Lung (tissue), 12 donors: ENCODE results near the gene MADD. TPM values are rescaled to one million over a fixed set of nuclear protein-coding genes. Genes with fewer than 3 reads are reported as not detected.
A peak's percentile ranks its signal among the peaks of the same experiment; 100 is the strongest.

ENCODE experiments used
- ATAC-seq: fragments of 200-7000 bp; cut with Tn5 transposase; one replicate; pipeline ENCODE4 v1.9.1; 2020; ENCODE audit warnings: moderate number of reproducible peaks; ENCODE audit not compliant: insufficient read depth, low FRiP score
- DNase-seq, 3 donors: peaks; one replicate each; pipeline ENCODE4 v3.0.0-alpha.2; 2013 to 2017
- H3K27ac ChIP-seq, 2 donors: one replicate each; pipeline ENCODE4 v1.5.1; 2013; ENCODE audit warnings: mild to moderate bottlenecking in 2 of 2, moderate library complexity in 2 of 2, control low read depth in 1 of 2, inconsistent platforms in 1 of 2, low read depth in 1 of 2, low read length in 1 of 2
- H3K27me3 ChIP-seq, 3 donors: one replicate each; pipeline ENCODE4 v1.5.1; 2013; ENCODE audit warnings: low read length in 2 of 3; ENCODE audit not compliant: control insufficient read depth in 3 of 3, insufficient read depth in 3 of 3
- H3K36me3 ChIP-seq, 4 donors: one replicate each; pipeline ENCODE4 v1.5.1; 2013; ENCODE audit warnings: low read length in 4 of 4, mild to moderate bottlenecking in 1 of 4, moderate library complexity in 1 of 4; ENCODE audit not compliant: control insufficient read depth in 4 of 4, insufficient read depth in 4 of 4
- H3K4me1 ChIP-seq, 5 donors: one replicate each; pipeline ENCODE4 v1.5.1; 2013; ENCODE audit warnings: low read length in 5 of 5, mild to moderate bottlenecking in 2 of 5, moderate library complexity in 1 of 5; ENCODE audit not compliant: control insufficient read depth in 5 of 5, insufficient read depth in 5 of 5
- H3K4me3 ChIP-seq: one replicate; pipeline ENCODE4 v1.5.1; 2013; ENCODE audit warnings: mild to moderate bottlenecking, control low read depth, moderate library complexity
- H3K9ac ChIP-seq, 2 donors: one replicate each; pipeline ENCODE4 v1.5.1; 2013; ENCODE audit warnings: low read length in 2 of 2, control low read depth in 1 of 2; ENCODE audit not compliant: insufficient read depth in 1 of 2
- H3K9me3 ChIP-seq, 4 donors: one replicate each; pipeline ENCODE4 v1.5.1; 2013; ENCODE audit warnings: low read length in 3 of 4, mild to moderate bottlenecking in 1 of 4, moderate library complexity in 1 of 4; ENCODE audit not compliant: control insufficient read depth in 4 of 4, insufficient read depth in 3 of 4
- WGBS, 2 donors: extraction: QIAGEN DNeasy Blood & Tissue Kit; methylation state at CpG; one replicate each; pipeline ENCODE4 v1.1.7; 2013; 5-methylcytosine and 5-hydroxymethylcytosine counted together
- polyA plus RNA-seq, 2 donors: library from polyadenylated mRNA; stranded (reverse); fragments of 200-250 nt; gene quantifications; one replicate each; pipeline ENCODE4 v1.2.1, GENCODE V29; 2013
- total RNA-seq, 2 donors: library from RNA; depleted of rRNA in 1 of 2; stranded (reverse); fragments of >200 nt in 1 of 2; gene quantifications; one replicate each; pipeline ENCODE4 v1.2.1, GENCODE V29; 2014 to 2021
- TF ChIP-seq, protein P1 (sequence below): IDR thresholded peaks from 2 replicates; pipeline ENCODE4 v1.5.1; 2012; ENCODE audit warnings: mild to moderate bottlenecking; ENCODE audit errors: control extremely low read depth, extremely low read depth
- donor health status: control.
- donor health status: control.
- donor health status: Bipolar disorder and iron deficiency.
- donor health status: healthy.
- donor health status: DM: yes; HTN: yes; CAD: no.

Gene MADD
- total and polyA plus RNA-seq, 4 donors, result 15.9 to 56.8 (median 37.1) TPM

DNA sequence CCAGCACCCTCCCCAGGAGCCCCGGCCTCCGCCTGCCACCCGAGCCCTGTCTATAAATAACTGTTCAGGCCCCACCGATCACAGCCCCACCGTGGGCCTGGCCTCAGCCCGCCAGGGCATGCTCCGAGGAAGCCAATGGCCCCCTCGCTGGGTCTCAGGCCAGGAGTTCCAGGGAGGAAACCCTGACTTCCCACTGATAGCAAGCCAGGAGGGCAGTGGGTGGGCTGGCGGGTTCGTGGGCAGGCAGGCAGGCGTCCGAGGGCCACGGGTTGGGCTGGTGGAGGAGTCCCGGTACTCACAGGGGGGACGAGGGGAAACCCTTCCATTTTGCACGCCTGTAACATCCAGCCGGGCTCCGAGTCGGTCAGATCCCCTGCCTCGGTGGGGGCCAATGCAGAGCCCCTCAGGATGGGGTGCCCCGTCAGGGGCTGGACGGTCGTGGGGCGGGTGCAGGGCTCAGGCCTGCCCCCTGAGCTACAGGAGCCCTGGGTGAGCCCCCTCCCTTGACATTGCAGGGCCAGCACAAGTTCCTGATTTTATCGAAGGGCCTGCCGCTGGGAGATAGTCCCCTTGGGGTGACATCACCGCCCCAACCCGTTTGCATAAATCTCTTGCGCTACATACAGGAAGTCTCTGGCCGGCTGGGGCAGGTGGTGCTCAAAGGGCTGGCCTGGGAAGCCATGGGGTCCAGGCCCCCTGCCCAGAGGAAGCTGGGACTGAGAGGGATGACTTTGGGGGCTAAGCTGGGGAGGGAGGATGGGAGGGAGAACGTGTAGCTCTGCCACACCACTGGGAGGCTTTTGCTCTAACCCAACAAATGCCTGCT, 108.3 kb downstream of the MADD start, which contains the start of gene SPI1:
Gene SPI1, minus strand, starts transcription at position 538 of the 826 bp plus-strand sequence. Its CDS starts 194 bp downstream, at position 344.
- TF ChIP-seq, protein P1, sequence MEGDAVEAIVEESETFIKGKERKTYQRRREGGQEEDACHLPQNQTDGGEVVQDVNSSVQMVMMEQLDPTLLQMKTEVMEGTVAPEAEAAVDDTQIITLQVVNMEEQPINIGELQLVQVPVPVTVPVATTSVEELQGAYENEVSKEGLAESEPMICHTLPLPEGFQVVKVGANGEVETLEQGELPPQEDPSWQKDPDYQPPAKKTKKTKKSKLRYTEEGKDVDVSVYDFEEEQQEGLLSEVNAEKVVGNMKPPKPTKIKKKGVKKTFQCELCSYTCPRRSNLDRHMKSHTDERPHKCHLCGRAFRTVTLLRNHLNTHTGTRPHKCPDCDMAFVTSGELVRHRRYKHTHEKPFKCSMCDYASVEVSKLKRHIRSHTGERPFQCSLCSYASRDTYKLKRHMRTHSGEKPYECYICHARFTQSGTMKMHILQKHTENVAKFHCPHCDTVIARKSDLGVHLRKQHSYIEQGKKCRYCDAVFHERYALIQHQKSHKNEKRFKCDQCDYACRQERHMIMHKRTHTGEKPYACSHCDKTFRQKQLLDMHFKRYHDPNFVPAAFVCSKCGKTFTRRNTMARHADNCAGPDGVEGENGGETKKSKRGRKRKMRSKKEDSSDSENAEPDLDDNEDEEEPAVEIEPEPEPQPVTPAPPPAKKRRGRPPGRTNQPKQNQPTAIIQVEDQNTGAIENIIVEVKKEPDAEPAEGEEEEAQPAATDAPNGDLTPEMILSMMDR, result no peak
- peak within 1 kb of the TSS in 1 of 2 donors; percentile 87 for H3K27ac ChIP-seq
- peak within 1 kb of the TSS; percentile 29 for H3K4me3 ChIP-seq
- H3K36me3 ChIP-seq, result no peaks in the 10 kb centered on the region
- ATAC-seq (peak; percentile 56), DNase-seq (no peak)
- H3K4me1 ChIP-seq, result peaks cover 0 to 2% (median 0%) of the 10 kb centered on the region in 5 donors
- no peak within 1 kb of the TSS for H3K9ac ChIP-seq
- no peaks in the 10 kb centered on the region for H3K9me3 ChIP-seq
- WGBS, 2 donors, result 30 to 65% methylated on average over 31 of the region's 31 CpGs
- no peaks in the 10 kb centered on the region for H3K27me3 ChIP-seq

DNA sequence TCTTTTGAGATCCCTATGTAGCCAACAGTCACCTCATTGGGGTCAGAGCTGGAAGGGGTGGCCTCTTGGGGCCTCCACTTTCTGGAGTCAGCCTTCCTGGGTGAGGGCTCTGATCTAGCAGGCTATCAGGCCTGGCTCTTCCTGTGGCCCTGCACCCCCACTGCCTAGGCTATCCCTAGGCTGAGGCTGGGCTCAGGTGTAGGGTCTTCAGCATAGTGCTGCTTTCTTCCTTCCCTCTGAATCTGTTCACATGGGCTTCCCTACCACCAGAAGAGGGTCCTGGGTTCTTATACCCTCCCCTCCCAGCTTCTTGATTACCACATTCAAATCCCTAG, 108.9 kb downstream of the MADD start:
- Histone ChIP-seq H3K27ac (peak overlapping the region in 1 of 2 donors; percentile 87), H3K36me3 (no peaks in the 10 kb centered on the region), H3K9ac (no peak overlapping the region), H3K9me3 (no peaks in the 10 kb centered on the region), H3K4me1 (peaks cover 0 to 2% (median 0%) of the 10 kb centered on the region in 5 donors), H3K4me3 (no peak overlapping the region), H3K27me3 (no peaks in the 10 kb centered on the region)
- ATAC-seq (no peak), DNase-seq (no peak)
- TF ChIP-seq, protein P1, result no peak

DNA sequence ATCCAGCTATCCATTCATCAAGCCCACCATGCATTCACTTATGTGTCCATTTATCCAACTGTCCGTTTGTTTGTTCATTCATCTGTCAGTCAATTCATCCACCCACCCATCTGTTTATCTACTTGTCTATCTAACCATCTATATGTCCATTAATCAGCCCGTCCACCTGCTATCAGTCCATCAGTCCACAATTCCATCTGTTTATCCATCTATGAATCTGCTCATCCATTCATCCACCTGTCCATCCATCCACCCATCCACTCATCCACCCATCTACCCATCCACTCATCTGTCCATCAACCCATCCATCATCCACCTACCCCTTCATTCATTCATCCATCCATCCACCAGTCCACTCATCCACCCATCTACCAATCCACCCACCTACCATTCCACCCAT, 109.4 kb downstream of the MADD start:
- Histone ChIP-seq H3K4me3 (no peak overlapping the region), H3K9ac (no peak overlapping the region), H3K27ac (no peak overlapping the region), H3K9me3 (no peaks in the 10 kb centered on the region), H3K27me3 (no peaks in the 10 kb centered on the region), H3K4me1 (peaks cover 0 to 2% (median 0%) of the 10 kb centered on the region in 5 donors), H3K36me3 (no peaks in the 10 kb centered on the region)
- DNase-seq (no peak), ATAC-seq (no peak)
- TF ChIP-seq, protein P1, result no peak
- WGBS, 2 donors, result 89 to 95% methylated on average over 2 of the region's 2 CpGs

Other genes starting within 250 kb of the MADD start
- gene ARFGAP2, start 93.3 kb upstream of the MADD start, total RNA-seq, result 100 to 1,000 TPM; 108 to 140 TPM
- gene ARFGAP2, start 93.3 kb upstream of the MADD start, polyA plus RNA-seq, result 10 to 100 TPM; 51.2 to 80.2 TPM
- gene PACSIN3, start 83.7 kb upstream of the MADD start, total RNA-seq, result 10 to 100 TPM; 34.7 to 53.3 TPM
- 10 to 100 TPM; 20.6 to 37.9 TPM for gene PACSIN3, start 83.7 kb upstream of the MADD start, polyA plus RNA-seq
- 10 to 100 TPM; 14.4 to 33.9 TPM for gene DDB2, start 55.2 kb upstream of the MADD start, total RNA-seq
- 10 to 100 TPM; 16.8 to 36.4 TPM for gene DDB2, start 55.2 kb upstream of the MADD start, polyA plus RNA-seq
- 10 to 100 TPM; 50.9 to 74.7 TPM for gene ACP2, start 21.3 kb upstream of the MADD start, total RNA-seq
- 10 to 100 TPM; 40.6 to 70.8 TPM for gene ACP2, start 21.3 kb upstream of the MADD start, polyA plus RNA-seq
- gene NR1H3, start 12.1 kb upstream of the MADD start, total RNA-seq, result 10 to 100 TPM; 35.0 to 62.0 TPM
- 10 to 100 TPM; 55.2 to 58.9 TPM for gene NR1H3, start 12.1 kb upstream of the MADD start, polyA plus RNA-seq
- 1 to 10 TPM; 1.0 to 1.1 TPM for gene MYBPC3, start 82.6 kb downstream of the MADD start, total RNA-seq
- 1 to 10 TPM in 1 of 2 donors, under 1 TPM in 1; 0.89 to 3.4 TPM for gene MYBPC3, start 82.6 kb downstream of the MADD start, polyA plus RNA-seq
- 100 to 1,000 TPM in 1 of 2 donors, 10 to 100 TPM in 1; 27.6 to 188 TPM for gene SPI1, start 108.4 kb downstream of the MADD start, total RNA-seq
- 100 to 1,000 TPM; 123 to 344 TPM for gene SPI1, start 108.4 kb downstream of the MADD start, polyA plus RNA-seq
- gene SLC39A13, start 138.5 kb downstream of the MADD start, total RNA-seq, result 10 to 100 TPM; 31.8 to 83.8 TPM
- 10 to 100 TPM; 67.5 to 82.2 TPM for gene SLC39A13, start 138.5 kb downstream of the MADD start, polyA plus RNA-seq
- gene PSMC3, start 156.3 kb downstream of the MADD start, total RNA-seq, result 100 to 1,000 TPM in 1 of 2 donors, 10 to 100 TPM in 1; 61.6 to 137 TPM
- gene PSMC3, start 156.3 kb downstream of the MADD start, polyA plus RNA-seq, result 100 to 1,000 TPM; 145 to 192 TPM
- gene RAPSN, start 179.0 kb downstream of the MADD start, total RNA-seq, result 1 to 10 TPM in 1 of 2 donors, not detected in 1; 1.5 TPM
- under 1 TPM; 0.38 to 0.49 TPM for gene RAPSN, start 179.0 kb downstream of the MADD start, polyA plus RNA-seq